ENCODE results near the gene STX8.

The STX8 gene

GRCh38 chr17:9212376-9213302 lies 363.0 kb downstream of the STX8 start:
- no peak for TF ChIP-seq CTCF (IDR thresholded peaks at IDR 0.05; ENCODE audit: insufficient read depth, missing control alignments)
- DNase-seq (ENCODE audit: insufficient read length, low spot score) (no peak), FAIRE-seq (no peak)

- no peak for TF ChIP-seq CTCF (IDR thresholded peaks at IDR 0.05; ENCODE audit: insufficient read depth, missing control alignments)
- no peak for FAIRE-seq
- no peak for DNase-seq (ENCODE audit: insufficient read length, low spot score)
These were observed 364.4 kb downstream of the STX8 start for GRCh38 chr17:9211133-9211765.

- DNase-seq (ENCODE audit: insufficient read length, low spot score) (no peak), FAIRE-seq (no peak)
- TF ChIP-seq CTCF (IDR thresholded peaks at IDR 0.05; ENCODE audit: insufficient read depth, missing control alignments) = no peak
These were observed 365.7 kb downstream of the STX8 start for GRCh38 chr17:9209781-9210370.

- FAIRE-seq = no peak
- no peak for TF ChIP-seq CTCF (IDR thresholded peaks at IDR 0.05; ENCODE audit: insufficient read depth, missing control alignments)
- DNase-seq (ENCODE audit: insufficient read length, low spot score) = no peak
These were observed 366.3 kb downstream of the STX8 start for GRCh38 chr17:9209347-9209746.

- FAIRE-seq = no peak
- no peak for DNase-seq (ENCODE audit: insufficient read length, low spot score)
- TF ChIP-seq CTCF (IDR thresholded peaks at IDR 0.05; ENCODE audit: insufficient read depth, missing control alignments) = no peak
These were observed 367.1 kb downstream of the STX8 start for GRCh38 chr17:9208381-9209105.

- DNase-seq (ENCODE audit: insufficient read length, low spot score) (no peak), FAIRE-seq (no peak)
- no peak for TF ChIP-seq CTCF (IDR thresholded peaks at IDR 0.05; ENCODE audit: insufficient read depth, missing control alignments)
These were observed 368.8 kb downstream of the STX8 start for GRCh38 chr17:9206741-9207332.
